ENCODE measurements around the gene OR5T2. TPM values are rescaled to one million over a fixed set of nuclear protein-coding genes. Genes with fewer than 3 reads are reported as not detected.

OR5T2 gene
- total and polyA plus RNA-seq, 7 donors = not detected

DNA sequence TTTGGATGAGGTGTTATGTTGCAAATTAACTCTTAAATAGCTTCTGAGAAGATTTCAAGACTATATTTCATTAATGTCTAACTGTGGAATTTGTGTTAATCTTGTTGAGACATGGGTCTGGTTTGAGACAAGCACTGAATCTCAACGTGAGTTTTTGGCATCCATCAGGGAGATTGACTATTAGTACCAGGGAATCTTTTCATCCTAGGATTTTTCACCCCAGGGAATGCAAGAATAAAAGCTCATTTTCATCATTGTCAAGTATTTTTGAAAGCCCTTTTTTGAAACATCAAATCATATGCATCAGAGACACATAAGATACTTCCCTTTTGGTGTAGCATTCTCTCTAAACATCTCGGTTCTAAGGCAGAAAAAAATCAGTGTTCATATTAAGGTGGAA lies 19.5 kb downstream of the OR5T2 start:
- intact Hi-C loops (cut with DNase I) = no loop called here
- Histone ChIP-seq H3K9me3 (no peaks in the 10 kb centered on the region), H3K4me3 (no peak overlapping the region), H3K36me3 (ENCODE audit: insufficient read depth in 1 of 2, low read depth in 1 of 2) (no peaks in the 10 kb centered on the region), H3K4me1 (no peaks in the 10 kb centered on the region), H3K27me3 (ENCODE audit: insufficient read depth in 3 of 3, low read length in 2 of 3) (no peaks in the 10 kb centered on the region), H3K27ac (no peak overlapping the region)
- TF ChIP-seq, protein P1, sequence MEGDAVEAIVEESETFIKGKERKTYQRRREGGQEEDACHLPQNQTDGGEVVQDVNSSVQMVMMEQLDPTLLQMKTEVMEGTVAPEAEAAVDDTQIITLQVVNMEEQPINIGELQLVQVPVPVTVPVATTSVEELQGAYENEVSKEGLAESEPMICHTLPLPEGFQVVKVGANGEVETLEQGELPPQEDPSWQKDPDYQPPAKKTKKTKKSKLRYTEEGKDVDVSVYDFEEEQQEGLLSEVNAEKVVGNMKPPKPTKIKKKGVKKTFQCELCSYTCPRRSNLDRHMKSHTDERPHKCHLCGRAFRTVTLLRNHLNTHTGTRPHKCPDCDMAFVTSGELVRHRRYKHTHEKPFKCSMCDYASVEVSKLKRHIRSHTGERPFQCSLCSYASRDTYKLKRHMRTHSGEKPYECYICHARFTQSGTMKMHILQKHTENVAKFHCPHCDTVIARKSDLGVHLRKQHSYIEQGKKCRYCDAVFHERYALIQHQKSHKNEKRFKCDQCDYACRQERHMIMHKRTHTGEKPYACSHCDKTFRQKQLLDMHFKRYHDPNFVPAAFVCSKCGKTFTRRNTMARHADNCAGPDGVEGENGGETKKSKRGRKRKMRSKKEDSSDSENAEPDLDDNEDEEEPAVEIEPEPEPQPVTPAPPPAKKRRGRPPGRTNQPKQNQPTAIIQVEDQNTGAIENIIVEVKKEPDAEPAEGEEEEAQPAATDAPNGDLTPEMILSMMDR (IDR thresholded peaks at IDR 0.05) = no peak
- no peak for DNase-seq
- WGBS, 3 donors = 64 to 79% (median 75%) methylated on average over 2 of the region's 2 CpGs
- no peak for ATAC-seq

- Histone ChIP-seq H3K4me1 (no peaks in the 10 kb centered on the region), H3K9me3 (no peaks in the 10 kb centered on the region), H3K4me3 (no peak overlapping the region), H3K27me3 (ENCODE audit: insufficient read depth in 3 of 3, low read length in 2 of 3) (no peaks in the 10 kb centered on the region), H3K36me3 (ENCODE audit: insufficient read depth in 1 of 2, low read depth in 1 of 2) (no peaks in the 10 kb centered on the region), H3K27ac (no peak overlapping the region)
- intact Hi-C loops (cut with DNase I) = no loop called here
- ATAC-seq = no peak
- TF ChIP-seq, protein P1 (IDR thresholded peaks at IDR 0.05) = no peak
- WGBS, 3 donors = 37 to 39% (median 38%) methylated on average over 1 of the region's 1 CpG
- no peak for DNase-seq
These were observed 26.3 kb downstream of the OR5T2 start for GRCh38 chr11:56207790-56208189.

DNA sequence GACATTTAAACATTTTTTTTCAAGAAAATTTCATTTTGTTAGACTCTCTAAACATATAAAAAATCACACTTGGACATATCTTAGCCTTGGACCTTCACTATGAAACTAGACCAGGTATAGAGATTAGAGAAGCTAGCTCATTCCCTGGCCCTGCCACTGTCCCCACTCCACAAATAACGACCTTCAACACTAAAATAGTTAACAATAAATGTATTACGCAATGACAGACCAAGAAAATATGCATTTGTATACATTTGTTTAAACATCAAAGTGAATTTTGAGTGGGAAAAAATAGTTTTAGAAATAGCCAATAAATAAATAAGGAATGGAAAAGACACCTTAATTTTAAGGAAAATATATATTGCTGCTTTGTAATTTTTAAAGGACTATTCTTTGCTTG lies 36.7 kb downstream of the OR5T2 start:
- H3K27me3 ChIP-seq (ENCODE audit: insufficient read depth in 3 of 3, low read length in 2 of 3) = no peaks in the 10 kb centered on the region
- DNase-seq (no peak), ATAC-seq (no peak)
- H3K27ac ChIP-seq = no peak overlapping the region
- no peaks in the 10 kb centered on the region for H3K36me3 ChIP-seq (ENCODE audit: insufficient read depth in 1 of 2, low read depth in 1 of 2)
- TF ChIP-seq, protein P1 (IDR thresholded peaks at IDR 0.05) = no peak
- H3K9me3 ChIP-seq = no peaks in the 10 kb centered on the region
- no peaks in the 10 kb centered on the region for H3K4me1 ChIP-seq
- 53 to 54% (median 54%) methylated on average over 2 of the region's 2 CpGs for WGBS, 3 donors
- intact Hi-C loops (cut with DNase I) = no loop called here
- H3K4me3 ChIP-seq = no peak overlapping the region

DNA sequence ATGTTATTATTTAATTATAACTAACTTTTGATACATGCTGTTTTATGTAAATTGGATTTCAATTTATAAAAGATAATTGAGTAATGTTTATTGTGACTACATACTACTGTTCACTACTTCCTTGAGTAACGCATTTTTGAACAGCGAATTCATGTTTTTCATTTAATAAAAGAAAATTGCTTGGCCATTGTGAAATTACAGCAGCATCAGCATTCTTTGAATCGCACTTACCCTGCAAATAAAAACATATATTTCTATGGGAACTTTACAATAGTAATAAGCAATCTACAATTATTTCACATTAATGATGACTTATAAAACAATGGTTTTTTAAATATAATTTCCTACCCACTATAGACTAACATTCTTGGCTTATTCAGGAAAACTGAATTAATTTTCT lies 37.4 kb downstream of the OR5T2 start:
- no peaks in the 10 kb centered on the region for H3K36me3 ChIP-seq (ENCODE audit: insufficient read depth in 1 of 2, low read depth in 1 of 2)
- TF ChIP-seq, protein P1 (IDR thresholded peaks at IDR 0.05) = no peak
- 75 to 83% (median 78%) methylated on average over 3 of the region's 3 CpGs for whole genome bisulfite sequencing, 3 donors
- H3K4me1 ChIP-seq = no peaks in the 10 kb centered on the region
- intact Hi-C loops (cut with DNase I) = no loop called here
- H3K4me3 ChIP-seq = no peak overlapping the region
- H3K27me3 ChIP-seq (ENCODE audit: insufficient read depth in 3 of 3, low read length in 2 of 3) = no peaks in the 10 kb centered on the region
- DNase-seq (no peak), ATAC-seq (no peak)
- no peak overlapping the region for H3K27ac ChIP-seq
- no peaks in the 10 kb centered on the region for H3K9me3 ChIP-seq

GRCh38 chr11:56188602-56189001 lies 45.5 kb downstream of the OR5T2 start:
- DNase-seq = no peak
- Histone ChIP-seq H3K4me1 (no peaks in the 10 kb centered on the region), H3K4me3 (no peak overlapping the region), H3K27me3 (ENCODE audit: insufficient read depth in 3 of 3, low read length in 2 of 3) (no peaks in the 10 kb centered on the region), H3K36me3 (ENCODE audit: insufficient read depth in 1 of 2, low read depth in 1 of 2) (no peaks in the 10 kb centered on the region), H3K27ac (no peak overlapping the region), H3K9me3 (no peaks in the 10 kb centered on the region)
- intact Hi-C loops (cut with DNase I) = no loop called here
- TF ChIP-seq, protein P1 (IDR thresholded peaks at IDR 0.05) = no peak
- no peak for ATAC-seq
- WGBS, 3 donors = 85 to 91% (median 88%) methylated on average over 3 of the region's 3 CpGs
